CD4-positive, CD25-positive, alpha-beta regulatory T cell (primary cell): Measurements from ENCODE around the gene MRGPRG. TPM values are rescaled to one million over a fixed set of nuclear protein-coding genes. Genes with fewer than 3 reads are reported as not detected.

Source experiments
- ATAC-seq, 2 donors: fragments of 150-1000 bp; cut with Tn5 transposase; one replicate each; pipeline ENCODE4 v1.10.0; 2021; ENCODE audit warnings: low read depth in 2 of 2, moderate number of reproducible peaks in 2 of 2, moderate library complexity in 1 of 2
- DNase-seq, 3 donors: peaks; one replicate each; pipeline versions ENCODE4 v3.0.0 to v3.0.0-alpha.2; 2012 to 2022; ENCODE audit warnings: mixed read lengths in 1 of 3
- H3K27ac ChIP-seq: one replicate; pipeline ENCODE4 v1.7.0; 2013; ENCODE audit warnings: mild to moderate bottlenecking, low read length; ENCODE audit not compliant: insufficient read depth, poor library complexity, severe bottlenecking
- H3K27me3 ChIP-seq: one replicate; pipeline ENCODE4 v1.7.0; 2013; ENCODE audit warnings: low read length; ENCODE audit not compliant: control insufficient read depth, insufficient read depth
- H3K36me3 ChIP-seq: one replicate; pipeline ENCODE4 v1.7.0; 2013; ENCODE audit warnings: mild to moderate bottlenecking, low read length, moderate library complexity; ENCODE audit not compliant: control insufficient read depth, insufficient read depth
- H3K4me1 ChIP-seq: 2 replicates; pipeline ENCODE4 v1.7.0; 2013; ENCODE audit warnings: mild to moderate bottlenecking, low read length; ENCODE audit not compliant: insufficient read depth, control insufficient read depth, poor library complexity, severe bottlenecking
- H3K4me3 ChIP-seq: one replicate; pipeline ENCODE4 v1.7.0; 2013; ENCODE audit warnings: low read depth, mild to moderate bottlenecking, low read length, moderate library complexity
- H3K9me3 ChIP-seq, 2 experiments: 1 replicate in 1 of 2; 2 replicates in 1 of 2; pipeline ENCODE4 v1.7.0; 2013; ENCODE audit warnings: low read length in 2 of 2, mild to moderate bottlenecking in 1 of 2, moderate library complexity in 1 of 2; ENCODE audit not compliant: control insufficient read depth in 2 of 2
- H3K27ac Mint-ChIP-seq, 3 donors: one replicate each; pipeline ENCODE4 v1.8.0; 2020 to 2022; ENCODE audit warnings: mild to moderate bottlenecking in 3 of 3, mixed read lengths in 3 of 3, moderate library complexity in 2 of 3
- H3K27me3 Mint-ChIP-seq: one replicate; pipeline ENCODE4 v1.8.0; 2022; ENCODE audit warnings: mild to moderate bottlenecking, mixed read lengths
- H3K36me3 Mint-ChIP-seq: one replicate; pipeline ENCODE4 v1.8.0; 2020; ENCODE audit warnings: mixed read lengths
- H3K4me1 Mint-ChIP-seq, 4 donors: one replicate each; pipeline ENCODE4 v1.8.0; 2020 to 2022; ENCODE audit warnings: mixed read lengths in 4 of 4, mild to moderate bottlenecking in 1 of 4
- H3K4me3 Mint-ChIP-seq, 4 donors: one replicate each; pipeline ENCODE4 v1.8.0; 2020 to 2022; ENCODE audit warnings: mild to moderate bottlenecking in 4 of 4, mixed read lengths in 4 of 4, moderate library complexity in 3 of 4
- H3K9me3 Mint-ChIP-seq, 7 donors: one replicate each; pipeline ENCODE4 v1.8.0; 2020 to 2022; ENCODE audit warnings: mixed read lengths in 7 of 7, mild to moderate bottlenecking in 3 of 7, moderate library complexity in 2 of 7
- polyA plus RNA-seq, 4 donors: library from polyadenylated mRNA; unstranded; fragments of 300-500 nt; fragmentation: Illumina TruSeq; gene quantifications; one replicate each; pipeline ENCODE4 v1.2.3, GENCODE V29; 2021
- total RNA-seq: library from RNA; stranded (reverse); gene quantifications from one replicate; pipeline ENCODE4 v1.2.3, GENCODE V29; 2022

MRGPRG gene
- total and polyA plus RNA-seq, 5 donors from 2014 or later: not detected

DNA sequence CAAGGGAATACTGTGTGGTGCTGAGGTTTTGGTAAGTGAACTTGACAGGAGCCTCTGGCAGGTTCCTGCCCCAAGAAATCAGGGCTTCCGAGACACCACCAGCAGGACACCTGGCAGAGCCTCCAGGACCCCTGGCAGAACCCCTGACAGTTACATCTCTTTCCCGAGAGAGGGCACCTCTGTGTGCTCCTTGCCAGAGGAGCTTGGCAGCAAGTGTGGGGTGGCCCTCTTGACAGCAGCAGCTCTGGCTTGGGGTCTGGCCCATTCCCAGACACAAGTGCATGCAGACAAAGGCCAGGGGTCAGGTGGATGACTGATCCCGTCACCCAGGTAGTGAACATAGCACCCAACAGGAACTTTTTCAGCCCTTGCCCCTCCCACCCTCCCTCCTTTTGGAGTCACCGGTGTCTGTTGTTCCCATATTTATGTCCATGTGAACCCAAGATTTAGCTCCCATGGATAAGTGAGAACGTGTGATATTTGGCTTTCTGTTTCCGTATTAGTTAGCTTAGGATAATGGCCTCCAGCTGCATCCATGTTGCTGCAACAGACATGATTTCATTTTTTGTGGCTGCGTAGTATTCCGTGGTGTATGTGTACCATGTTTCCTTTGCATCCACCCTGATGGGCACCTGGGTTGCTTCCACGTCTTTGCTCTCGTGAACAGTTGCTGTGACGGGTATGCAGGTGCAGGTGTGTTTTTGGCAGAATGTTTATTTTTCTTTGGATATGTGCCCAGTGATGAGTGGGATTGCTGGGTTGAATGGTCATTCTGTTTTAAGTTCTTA, 32.3 kb downstream of the MRGPRG start:
- H3K27ac ChIP-seq: no peak overlapping the region
- H3K27me3 ChIP-seq: no peaks in the 10 kb centered on the region
- H3K4me3 Mint-ChIP-seq: no peak overlapping the region
- H3K27me3 Mint-ChIP-seq: no peaks in the 10 kb centered on the region
- H3K4me3 ChIP-seq: no peak overlapping the region
- no peaks in the 10 kb centered on the region for H3K36me3 ChIP-seq
- H3K9me3 ChIP-seq: no peaks in the 10 kb centered on the region
- peaks cover 0 to 4% (median 0%) of the 10 kb centered on the region in 7 donors for H3K9me3 Mint-ChIP-seq
- no peaks in the 10 kb centered on the region for H3K36me3 Mint-ChIP-seq
- ATAC-seq (no peak), DNase-seq (no peak)
- no peaks in the 10 kb centered on the region for H3K4me1 ChIP-seq
- H3K4me1 Mint-ChIP-seq: no peaks in the 10 kb centered on the region
- no peak overlapping the region for H3K27ac Mint-ChIP-seq

DNA sequence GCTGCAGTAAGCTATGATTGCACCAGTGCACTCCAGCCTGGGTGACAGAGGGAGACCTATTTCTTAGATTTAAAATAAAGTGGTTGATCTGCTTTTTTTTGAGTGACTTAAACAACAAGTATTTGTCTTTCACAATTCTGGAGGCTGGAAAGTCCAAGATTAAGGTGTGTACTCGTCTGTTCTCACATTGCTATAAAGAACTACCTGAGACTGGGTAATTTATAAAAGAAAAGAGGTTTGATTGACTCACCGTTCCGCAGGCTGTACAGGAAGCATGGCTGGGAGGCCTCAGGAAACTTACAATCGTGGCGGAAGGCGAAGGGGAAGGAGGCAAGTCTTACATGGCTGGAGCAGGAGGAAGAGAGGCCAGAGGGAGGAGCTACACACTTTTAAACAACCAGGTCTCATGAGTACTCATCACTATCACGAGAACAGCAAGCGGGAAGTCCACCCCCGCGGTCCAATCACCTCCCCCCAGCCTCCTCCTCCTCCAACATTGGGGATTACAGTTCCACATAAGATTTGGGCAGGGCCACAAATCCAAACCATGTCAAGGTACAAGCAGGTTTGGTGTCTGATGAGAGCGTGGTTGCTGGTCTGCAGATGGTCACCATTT, 33.8 kb downstream of the MRGPRG start:
- Histone ChIP-seq H3K27me3 (no peaks in the 10 kb centered on the region), H3K4me1 (no peaks in the 10 kb centered on the region), H3K27ac (no peak overlapping the region), H3K4me3 (no peak overlapping the region), H3K36me3 (no peaks in the 10 kb centered on the region), H3K9me3 (no peaks in the 10 kb centered on the region)
- ATAC-seq (no peak), DNase-seq (no peak)
- H3K36me3 Mint-ChIP-seq: no peaks in the 10 kb centered on the region
- peaks cover 0 to 3% (median 0%) of the 10 kb centered on the region in 7 donors for H3K9me3 Mint-ChIP-seq
- no peak overlapping the region for H3K27ac Mint-ChIP-seq
- H3K4me1 Mint-ChIP-seq: no peaks in the 10 kb centered on the region
- H3K27me3 Mint-ChIP-seq: peaks cover 7% of the 10 kb centered on the region
- H3K4me3 Mint-ChIP-seq: no peak overlapping the region

DNA sequence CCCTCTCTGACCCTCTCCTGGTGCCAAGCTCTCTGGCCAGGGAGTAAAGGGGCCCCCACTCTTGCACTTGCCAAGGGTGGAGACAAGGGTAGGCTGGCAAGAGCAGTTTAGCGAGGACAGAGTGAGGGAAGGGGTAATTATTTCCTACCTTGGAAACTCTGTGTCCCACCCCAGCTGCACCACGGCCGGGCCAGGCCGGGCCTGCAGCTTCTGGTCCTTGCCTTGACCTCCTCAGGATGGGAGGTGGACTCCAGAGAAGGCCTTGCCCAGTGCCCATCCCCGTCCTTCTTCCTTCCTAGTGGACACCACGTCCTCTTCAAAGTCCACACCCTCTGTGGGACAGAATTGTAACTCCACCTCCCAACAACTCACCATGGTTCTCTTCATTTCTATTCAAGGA, 35.1 kb downstream of the MRGPRG start:
- H3K4me3 ChIP-seq: no peak overlapping the region
- no peaks in the 10 kb centered on the region for H3K4me1 Mint-ChIP-seq
- no peaks in the 10 kb centered on the region for H3K36me3 ChIP-seq
- no peak overlapping the region for H3K27ac Mint-ChIP-seq
- no peaks in the 10 kb centered on the region for H3K27me3 ChIP-seq
- no peak overlapping the region for H3K4me3 Mint-ChIP-seq
- H3K4me1 ChIP-seq: no peaks in the 10 kb centered on the region
- H3K9me3 ChIP-seq: no peaks in the 10 kb centered on the region
- peaks cover 0 to 3% (median 0%) of the 10 kb centered on the region in 7 donors for H3K9me3 Mint-ChIP-seq
- DNase-seq (no peak), ATAC-seq (no peak)
- peaks cover 7% of the 10 kb centered on the region for H3K27me3 Mint-ChIP-seq
- H3K36me3 Mint-ChIP-seq: no peaks in the 10 kb centered on the region
- no peak overlapping the region for H3K27ac ChIP-seq

DNA sequence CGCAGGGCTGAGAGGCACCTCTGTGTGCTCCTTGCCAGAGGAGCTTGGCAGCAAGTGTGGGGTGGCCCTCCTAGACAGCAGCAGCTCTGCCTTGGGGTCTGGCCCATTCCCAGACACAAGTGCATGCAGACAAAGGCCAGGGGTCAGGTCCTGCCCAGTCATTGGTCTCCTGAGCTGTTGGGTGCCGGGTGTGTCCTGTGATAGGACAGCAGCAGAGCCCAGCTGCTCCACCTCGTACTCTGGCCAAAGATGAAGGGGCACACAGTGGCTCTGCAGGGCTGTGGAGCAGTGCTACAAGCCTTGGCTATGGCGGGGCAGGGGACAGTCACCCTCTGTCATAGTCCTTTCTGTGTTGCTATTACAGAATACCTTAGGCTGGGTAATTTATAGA, 36.2 kb downstream of the MRGPRG start:
- Histone ChIP-seq H3K36me3 (no peaks in the 10 kb centered on the region), H3K27ac (no peak overlapping the region), H3K9me3 (no peaks in the 10 kb centered on the region), H3K4me1 (no peaks in the 10 kb centered on the region), H3K27me3 (no peaks in the 10 kb centered on the region), H3K4me3 (no peak overlapping the region)
- peaks cover 7% of the 10 kb centered on the region for H3K27me3 Mint-ChIP-seq
- H3K36me3 Mint-ChIP-seq: no peaks in the 10 kb centered on the region
- ATAC-seq: no peak
- H3K27ac Mint-ChIP-seq: peak overlapping the region in 1 of 3 donors; percentile 28
- DNase-seq: no peak
- no peaks in the 10 kb centered on the region for H3K4me1 Mint-ChIP-seq
- H3K4me3 Mint-ChIP-seq: no peak overlapping the region
- peaks cover 0 to 2% (median 0%) of the 10 kb centered on the region in 7 donors for H3K9me3 Mint-ChIP-seq

DNA sequence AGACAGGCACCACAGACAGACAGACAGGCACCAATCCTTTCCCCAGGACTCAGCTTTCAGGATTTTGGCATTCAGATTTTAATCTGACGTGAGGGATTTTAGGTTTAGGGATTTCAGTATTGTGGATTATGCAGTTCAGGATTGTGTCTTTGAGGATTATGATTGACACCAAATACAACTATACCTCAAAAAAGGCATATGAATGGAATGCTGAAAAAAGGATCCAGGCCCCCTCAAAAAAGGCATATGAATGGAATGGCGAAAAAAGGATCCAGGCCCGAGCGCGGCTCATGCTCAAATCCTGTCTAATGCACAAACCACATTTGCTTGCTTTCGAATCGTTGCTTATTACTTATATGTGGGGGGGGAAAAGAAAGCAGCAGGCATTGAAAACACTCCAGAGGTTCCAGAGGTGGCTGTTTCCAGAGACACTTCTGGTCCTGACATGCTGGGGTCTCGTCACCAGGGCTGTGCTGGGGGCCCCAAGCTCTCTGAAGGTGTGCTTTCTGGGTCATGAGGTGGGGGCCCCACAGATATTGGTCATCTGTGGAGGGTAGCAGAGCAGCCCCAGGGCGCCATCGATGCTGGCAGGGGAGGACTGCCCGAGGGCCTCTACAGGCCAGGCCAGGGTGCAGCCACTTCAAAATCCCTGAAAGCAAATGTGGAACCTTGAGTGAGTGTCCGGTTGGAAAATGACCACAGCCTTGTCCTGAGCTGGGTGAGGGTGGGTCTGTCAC, 36.7 kb downstream of the MRGPRG start:
- Mint-ChIP-seq H3K27ac (no peak overlapping the region), H3K9me3 (peaks cover 0 to 3% (median 1%) of the 10 kb centered on the region in 7 donors), H3K4me1 (no peaks in the 10 kb centered on the region), H3K27me3 (peaks cover 10% of the 10 kb centered on the region), H3K36me3 (no peaks in the 10 kb centered on the region), H3K4me3 (no peak overlapping the region)
- no peak for DNase-seq
- no peaks in the 10 kb centered on the region for H3K36me3 ChIP-seq
- H3K9me3 ChIP-seq: peaks cover 1 to 4% of the 10 kb centered on the region in 2 experiments
- no peak overlapping the region for H3K4me3 ChIP-seq
- no peaks in the 10 kb centered on the region for H3K27me3 ChIP-seq
- H3K4me1 ChIP-seq: no peaks in the 10 kb centered on the region
- no peak overlapping the region for H3K27ac ChIP-seq
- no peak for ATAC-seq

DNA sequence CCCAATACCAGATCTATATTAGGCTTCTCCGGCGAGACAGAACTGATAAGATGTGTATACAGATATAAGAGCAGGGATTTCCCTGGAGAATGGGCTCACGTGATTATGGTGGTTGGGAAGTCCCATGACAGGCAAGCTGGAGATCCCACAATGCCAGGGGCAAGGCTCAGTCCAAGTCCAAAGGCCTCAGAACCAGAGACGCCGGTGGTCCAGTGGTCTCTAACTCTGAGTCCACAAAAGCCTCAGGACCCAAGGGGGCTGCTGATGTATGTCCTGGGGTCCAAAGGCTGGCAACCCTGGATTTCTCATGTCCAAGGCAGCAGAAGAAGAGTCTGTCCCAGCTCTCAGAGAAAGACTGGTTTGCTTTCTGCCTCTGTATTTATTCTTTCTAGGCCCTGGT, 37.7 kb downstream of the MRGPRG start:
- Mint-ChIP-seq H3K4me3 (no peak overlapping the region), H3K4me1 (no peaks in the 10 kb centered on the region), H3K9me3 (peaks cover 0 to 13% (median 2%) of the 10 kb centered on the region in 7 donors), H3K27ac (no peak overlapping the region), H3K27me3 (peaks cover 13% of the 10 kb centered on the region), H3K36me3 (no peaks in the 10 kb centered on the region)
- no peak overlapping the region for H3K4me3 ChIP-seq
- no peaks in the 10 kb centered on the region for H3K36me3 ChIP-seq
- H3K27ac ChIP-seq: no peak overlapping the region
- ATAC-seq (no peak), DNase-seq (no peak)
- H3K9me3 ChIP-seq: peaks cover 12 to 13% of the 10 kb centered on the region in 2 experiments
- no peaks in the 10 kb centered on the region for H3K4me1 ChIP-seq
- H3K27me3 ChIP-seq: no peaks in the 10 kb centered on the region

DNA sequence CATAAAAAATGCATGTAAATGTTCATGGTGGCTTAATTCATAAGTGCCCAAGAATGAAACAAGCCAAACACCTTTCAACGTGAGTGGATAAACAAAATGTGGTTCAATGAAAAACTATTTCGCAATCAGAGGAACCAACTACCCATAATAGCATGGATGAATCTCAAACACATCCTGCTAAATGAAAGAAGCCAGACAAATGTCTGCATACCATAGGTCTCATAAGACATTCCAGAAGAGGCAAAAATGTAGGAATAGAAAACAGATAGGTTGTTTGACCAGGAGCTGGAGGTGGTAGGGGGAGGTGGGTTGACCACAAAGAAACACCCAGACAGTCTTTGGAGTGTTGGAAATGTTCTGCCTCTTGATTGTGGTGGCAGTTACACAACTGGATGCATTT, 40.3 kb downstream of the MRGPRG start:
- DNase-seq (no peak), ATAC-seq (no peak)
- Histone ChIP-seq H3K27me3 (no peaks in the 10 kb centered on the region), H3K9me3 (peaks cover 16 to 17% of the 10 kb centered on the region in 2 experiments), H3K36me3 (no peaks in the 10 kb centered on the region), H3K27ac (no peak overlapping the region), H3K4me1 (no peaks in the 10 kb centered on the region), H3K4me3 (no peak overlapping the region)
- H3K27ac Mint-ChIP-seq: no peak overlapping the region
- H3K36me3 Mint-ChIP-seq: no peaks in the 10 kb centered on the region
- H3K27me3 Mint-ChIP-seq: peaks cover 13% of the 10 kb centered on the region
- H3K9me3 Mint-ChIP-seq: peaks cover 0 to 18% (median 4%) of the 10 kb centered on the region in 7 donors
- no peaks in the 10 kb centered on the region for H3K4me1 Mint-ChIP-seq
- no peak overlapping the region for H3K4me3 Mint-ChIP-seq
